GM10266 (cell line): ENCODE data around the gene CDYL2.

Experiments used
- DNase-seq: peaks from one replicate; pipeline ENCODE4 v3.0.0; 2012; ENCODE audit errors: extremely low spot score
- TF ChIP-seq, protein P1 (sequence below): IDR thresholded peaks from 2 replicates; pipeline ENCODE4 v1.5.1; 2012; ENCODE audit warnings: mild to moderate bottlenecking, low read depth; ENCODE audit not compliant: control insufficient read depth, insufficient read depth; ENCODE audit errors: missing control alignments

Gene CDYL2

DNA sequence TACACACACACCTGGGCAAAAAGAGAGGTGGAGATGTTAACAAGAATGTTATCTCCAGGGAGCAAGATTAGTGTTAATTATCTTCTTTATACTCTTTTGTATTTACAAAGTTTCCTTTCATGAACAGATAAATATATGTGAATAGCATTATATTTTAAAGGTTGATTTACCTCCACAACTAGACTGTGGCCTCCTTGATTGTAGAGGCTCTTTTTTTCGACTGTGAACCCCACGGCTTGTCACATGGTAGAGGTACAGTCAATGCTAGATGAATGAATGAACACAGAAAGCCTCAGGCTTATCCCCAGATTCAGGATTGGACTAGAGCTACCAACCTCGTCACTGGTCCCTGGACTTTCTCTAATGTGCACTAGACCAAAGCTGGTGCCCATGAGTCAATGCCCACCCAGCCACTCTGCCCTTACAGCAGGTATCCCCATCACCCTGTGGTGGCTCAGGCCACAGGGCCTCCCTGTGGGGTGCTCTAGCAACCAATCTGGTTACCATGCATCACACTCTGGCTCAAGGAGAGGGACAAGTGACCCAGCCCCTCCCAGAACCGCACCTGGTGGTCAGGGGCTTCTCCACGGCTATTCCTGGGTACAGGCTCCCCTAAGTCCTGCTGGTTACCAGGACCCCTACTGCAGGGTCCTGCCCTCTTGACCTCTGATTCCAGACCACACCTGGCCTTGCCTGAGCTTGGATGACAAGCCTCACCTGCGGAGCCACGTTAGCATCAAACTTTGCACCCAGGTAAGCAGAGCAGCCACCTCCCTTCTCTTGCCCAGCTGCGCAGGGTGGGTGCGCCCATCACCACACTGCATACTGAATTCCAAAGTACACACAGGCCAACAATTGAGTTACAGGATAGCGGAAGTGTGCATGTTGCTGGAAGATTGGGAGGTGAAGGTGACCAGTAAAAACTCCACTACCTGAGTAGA lies 101.0 kb downstream of the CDYL2 start:
- TF ChIP-seq, protein P1, sequence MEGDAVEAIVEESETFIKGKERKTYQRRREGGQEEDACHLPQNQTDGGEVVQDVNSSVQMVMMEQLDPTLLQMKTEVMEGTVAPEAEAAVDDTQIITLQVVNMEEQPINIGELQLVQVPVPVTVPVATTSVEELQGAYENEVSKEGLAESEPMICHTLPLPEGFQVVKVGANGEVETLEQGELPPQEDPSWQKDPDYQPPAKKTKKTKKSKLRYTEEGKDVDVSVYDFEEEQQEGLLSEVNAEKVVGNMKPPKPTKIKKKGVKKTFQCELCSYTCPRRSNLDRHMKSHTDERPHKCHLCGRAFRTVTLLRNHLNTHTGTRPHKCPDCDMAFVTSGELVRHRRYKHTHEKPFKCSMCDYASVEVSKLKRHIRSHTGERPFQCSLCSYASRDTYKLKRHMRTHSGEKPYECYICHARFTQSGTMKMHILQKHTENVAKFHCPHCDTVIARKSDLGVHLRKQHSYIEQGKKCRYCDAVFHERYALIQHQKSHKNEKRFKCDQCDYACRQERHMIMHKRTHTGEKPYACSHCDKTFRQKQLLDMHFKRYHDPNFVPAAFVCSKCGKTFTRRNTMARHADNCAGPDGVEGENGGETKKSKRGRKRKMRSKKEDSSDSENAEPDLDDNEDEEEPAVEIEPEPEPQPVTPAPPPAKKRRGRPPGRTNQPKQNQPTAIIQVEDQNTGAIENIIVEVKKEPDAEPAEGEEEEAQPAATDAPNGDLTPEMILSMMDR = no peak
- DNase-seq = no peak

- no peak for DNase-seq
- TF ChIP-seq, protein P1 = no peak
Measured at GRCh38 chr16:80702696-80703095, 101.7 kb downstream of the CDYL2 start.

DNA sequence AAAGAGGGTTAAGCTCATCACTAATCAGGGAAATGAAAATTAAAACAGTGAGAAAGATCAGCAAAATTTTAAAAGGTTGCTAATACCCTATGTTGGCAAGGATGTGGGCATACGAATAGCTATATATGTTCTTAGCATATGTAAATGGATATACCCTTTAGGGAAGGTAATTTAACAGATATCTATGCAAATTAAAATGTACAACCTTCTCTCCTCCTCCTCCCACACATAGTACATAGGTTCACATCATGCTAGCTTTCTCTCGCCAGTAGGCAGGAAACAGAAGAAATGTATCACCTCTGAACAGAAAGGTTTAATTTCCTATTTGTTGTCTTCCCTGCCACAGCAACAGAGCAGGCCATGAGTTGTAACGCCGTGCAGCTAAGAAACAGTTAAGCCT lies 103.8 kb downstream of the CDYL2 start:
- TF ChIP-seq, protein P1 = no peak
- no peak for DNase-seq

DNA sequence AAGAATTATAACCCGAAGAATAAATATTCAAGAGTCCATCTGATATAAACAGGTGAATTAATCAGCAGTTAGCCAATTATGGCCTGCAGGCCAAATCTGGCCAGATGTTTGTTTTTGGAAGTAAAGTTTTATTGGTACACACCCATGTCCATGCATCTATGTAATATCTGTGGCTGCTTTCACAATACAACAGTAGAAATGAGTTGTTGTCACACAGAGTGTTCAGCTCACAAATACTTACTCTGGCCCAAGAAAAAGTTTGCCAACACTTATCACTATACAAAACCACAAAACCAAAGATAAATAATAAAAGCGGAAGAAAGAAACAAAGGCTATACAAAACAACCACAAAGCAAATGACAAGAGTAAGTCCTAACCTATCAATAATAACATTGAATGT lies 109.4 kb downstream of the CDYL2 start:
- TF ChIP-seq, protein P1 = no peak
- DNase-seq = no peak

GRCh38 chr16:80693553-80693952 lies 110.8 kb downstream of the CDYL2 start:
- TF ChIP-seq, protein P1 = no peak
- DNase-seq = no peak

- DNase-seq = no peak
- TF ChIP-seq, protein P1 = no peak
Measured at GRCh38 chr16:80692270-80692669, 112.1 kb downstream of the CDYL2 start.

DNA sequence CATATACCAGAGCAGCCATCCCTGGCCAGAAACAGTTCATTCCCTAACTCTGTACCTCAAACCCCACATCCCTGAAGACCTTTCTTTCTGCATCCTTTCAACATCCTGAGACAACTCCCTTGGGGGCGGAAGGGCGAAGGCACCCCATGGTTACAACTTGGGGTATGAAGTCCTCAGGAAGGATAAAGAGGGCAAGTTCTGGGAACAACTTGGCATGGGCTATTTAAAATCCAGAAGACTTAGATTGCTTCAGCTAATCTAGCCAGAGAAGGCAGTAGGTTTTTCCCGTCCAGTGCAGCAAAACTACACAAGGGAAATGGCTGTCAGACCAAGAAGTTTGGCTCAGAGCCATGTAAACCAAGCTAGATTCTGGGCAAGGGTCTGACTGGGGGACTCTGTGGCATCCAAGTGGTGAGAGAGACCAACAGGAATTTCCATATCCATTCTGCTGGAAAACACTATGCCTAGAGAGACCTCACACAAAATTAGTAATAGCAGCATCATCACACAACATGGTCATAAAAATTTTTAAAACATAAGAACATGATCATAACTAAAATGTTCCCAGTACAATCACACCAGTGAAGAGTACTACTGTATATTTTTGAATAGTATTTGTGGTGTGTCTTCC lies 113.2 kb downstream of the CDYL2 start:
- no peak for DNase-seq
- TF ChIP-seq, protein P1 = no peak
